ENCODE data around the gene KCNQ1. TPM values are rescaled to one million over a fixed set of nuclear protein-coding genes. Genes with fewer than 3 reads are reported as not detected.
A peak's percentile ranks its signal among the peaks of the same experiment; 100 is the strongest.

The KCNQ1 gene
- total and polyA plus RNA-seq, 2 of the 13 experiments (the other 11 are each of a cell fraction or from before 2014, with no cell fraction given), result 0.02 to 0.08 TPM

- Histone ChIP-seq H3K4me2 (ENCODE audit: low read depth, low read length) (peak overlapping the region; percentile 78), H3K9ac (ENCODE audit: insufficient read depth, low read depth, low read length) (peak overlapping the region; percentile 99), H4K20me1 (ENCODE audit: insufficient read depth, low read length) (peaks cover 100% of the 10 kb centered on the region), H3K4me1 (ENCODE audit: insufficient read depth, low read length) (peaks cover 85% of the 10 kb centered on the region), H3K4me3 (replicated peaks in 1 of 3; ENCODE audit: insufficient read depth in 1 of 3, low read depth in 2 of 3, low read length in 3 of 3) (peak overlapping the region in 2 of 3 experiments; percentile 95; a peak in 3 of 6 replicates), H2AFZ (ENCODE audit: low read length) (no peak overlapping the region), H3K36me3 (replicated peaks in 1 of 2; ENCODE audit: control insufficient read depth in 1 of 2, insufficient read depth in 2 of 2, low read length in 2 of 2) (peaks cover 20 to 77% of the 10 kb centered on the region in 2 experiments), H3K27ac (ENCODE audit: extremely low read length, insufficient read depth, low read length) (peak overlapping the region; percentile 41), H3K79me2 (ENCODE audit: insufficient read depth, low read length) (peaks cover 100% of the 10 kb centered on the region), H3K27me3 (ENCODE audit: control insufficient read depth in 1 of 2, insufficient read depth in 2 of 2, low read length in 2 of 2) (peaks cover 0 to under 1% of the 10 kb centered on the region in 2 experiments; a peak in 1 of 5 replicates), H3K9me3 (ENCODE audit: low read length) (no peaks in the 10 kb centered on the region)
- DNase-seq (ENCODE audit: low spot score), result peak; percentile 39
- ChIA-PET CTCF (ENCODE audit: low intra/inter-chr PET ratio, low total read pairs) (interaction anchor here (3.9 kb wide), 1 partner anchor 195 kb away, joined by 25 read pairs; no protein-coding TSS in a partner anchor), POLR2A (interaction anchor here (1.0 to 10.8 kb wide), 5 partner anchors 29 to 196 kb away, joined by 3 to 201 read pairs (median 4); no protein-coding TSS in a partner anchor)
- no TSS peak for BruUV-seq (replicated peaks)
- intact Hi-C loops (cut with micrococcal nuclease; ENCODE audit: unreplicated experiment), result loop anchor here (2.0 to 5.0 kb wide), 3 partner anchors 85 to 194 kb away; partner anchors contain the start of gene CDKN1C
- ATAC-seq, result peak; percentile 14
- 46% methylated on average over 14 of the region's 18 CpGs for WGBS (ENCODE audit: low lambda C conversion rate)
- in situ Hi-C loops (cut with HindIII; ENCODE audit: extremely low pct_ligation_motif_present, low pct_unique_long_range_greater_than_20kb), result loop anchor here (5.0 to 10.0 kb wide), 2 partner anchors 204 to 269 kb away; no protein-coding TSS in a partner anchor
- no peak for FAIRE-seq
- no peak for TF ChIP-seq MXD3 (CRISPR knock-in tag; IDR thresholded peaks at IDR 0.05)
- peak; percentile 90 for TF ChIP-seq RBM22 (optimal IDR thresholded peaks at IDR 0.05; ENCODE audit: low read length)
- no peak for TF ChIP-seq ZKSCAN1 (IDR thresholded peaks at IDR 0.05; ENCODE audit: low read length)
- no peak for TF ChIP-seq ATM (IDR thresholded peaks at IDR 0.05; ENCODE audit: borderline replicate concordance)
- TF ChIP-seq ZBTB43 (CRISPR knock-in tag; conservative IDR thresholded peaks at IDR 0.05), result no peak
- no peak for TF ChIP-seq ZNF253 (CRISPR knock-in tag; IDR thresholded peaks at IDR 0.05; ENCODE audit: borderline replicate concordance)
- no peak for TF ChIP-seq ZNF878 (CRISPR knock-in tag; IDR thresholded peaks at IDR 0.05)
- no peak for TF ChIP-seq JUN (CRISPR knock-in tag; IDR thresholded peaks at IDR 0.05)
- no peak for TF ChIP-seq SNAPC4 (CRISPR knock-in tag; IDR thresholded peaks at IDR 0.05)
- TF ChIP-seq ZNF468 (CRISPR knock-in tag; IDR thresholded peaks at IDR 0.05), result 0 out of 2 replicates have a peak, but pooled peaks have one; percentile 84
- no peak for TF ChIP-seq ZMYM4 (CRISPR knock-in tag; IDR thresholded peaks at IDR 0.05)
- 0 out of 2 replicates have a peak, but pooled peaks have one; percentile 10 for TF ChIP-seq HINFP (CRISPR knock-in tag; IDR thresholded peaks at IDR 0.05; ENCODE audit: low read depth)
- TF ChIP-seq POLR2G (IDR thresholded peaks at IDR 0.05; ENCODE audit: low read depth, low read length), result peak; percentile 10
- no peak for TF ChIP-seq ZNF224 (CRISPR knock-in tag; IDR thresholded peaks at IDR 0.05)
These were observed 248.8 kb downstream of the KCNQ1 start for GRCh38 chr11:2693271-2694261.

Data from HepG2 (cell line).